ENCODE results near the gene GPA33. TPM values are rescaled to one million over a fixed set of nuclear protein-coding genes. Genes with fewer than 3 reads are reported as not detected.

The GPA33 gene
- polyA plus RNA-seq, 1 donor (not counting 4 experiments of a cell fraction or from before 2014, with no cell fraction given): not detected

DNA sequence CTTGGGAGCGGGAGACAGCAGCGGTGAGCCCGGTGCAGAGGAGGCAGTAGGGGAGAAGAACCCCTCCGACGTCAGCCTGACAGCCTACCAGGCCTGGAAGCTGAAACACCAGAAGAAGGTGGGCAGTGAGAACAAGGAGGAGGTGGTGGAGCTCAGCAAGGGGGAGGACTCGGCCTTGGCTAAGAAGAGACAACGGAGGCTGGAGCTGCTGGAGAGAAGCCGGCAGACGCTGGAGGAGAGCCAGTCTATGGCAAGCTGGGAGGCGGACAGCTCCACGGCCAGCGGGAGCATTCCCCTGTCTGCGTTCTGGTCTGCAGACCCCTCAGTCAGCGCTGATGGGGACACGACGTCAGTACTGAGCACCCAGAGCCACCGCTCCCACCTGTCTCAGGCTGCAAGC, 36.6 kb upstream of the GPA33 start:
- no peak for FAIRE-seq
- dilution Hi-C loops (cut with MboI; ENCODE audit: extremely low pct_ligation_motif_present, low sequenced_read_pairs): no loop called here

DNA sequence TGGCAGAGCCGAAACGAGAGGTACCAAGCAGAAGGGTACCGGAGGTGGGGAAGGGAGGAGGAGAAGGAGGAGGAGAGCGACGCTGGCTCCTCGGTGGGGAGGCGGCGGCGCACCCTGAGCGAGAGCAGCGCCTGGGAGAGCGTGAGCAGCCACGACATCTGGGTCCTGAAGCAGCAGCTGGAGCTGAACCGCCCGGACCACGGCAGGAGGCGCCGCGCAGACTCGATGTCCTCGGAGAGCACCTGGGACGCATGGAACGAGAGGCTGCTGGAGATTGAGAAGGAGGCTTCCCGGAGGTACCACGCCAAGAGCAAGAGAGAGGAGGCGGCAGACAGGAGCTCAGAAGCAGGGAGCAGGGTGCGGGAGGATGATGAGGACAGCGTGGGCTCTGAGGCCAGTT, 36.1 kb upstream of the GPA33 start:
- Histone ChIP-seq H3K9me1 (ENCODE audit: control insufficient read depth, extremely low read depth, insufficient read depth, low read length) (no peaks in the 10 kb centered on the region), H3K27ac (ENCODE audit: control insufficient read depth, insufficient read depth, low read length) (no peak overlapping the region), H3K36me3 (ENCODE audit: control insufficient read depth in 2 of 2, extremely low read depth in 1 of 2, insufficient read depth in 2 of 2, low read length in 2 of 2) (no peaks in the 10 kb centered on the region), H2AFZ (ENCODE audit: control insufficient read depth, low read length) (no peak overlapping the region), H3K79me2 (ENCODE audit: control insufficient read depth, insufficient read depth, low read length) (no peaks in the 10 kb centered on the region), H3K27me3 (ENCODE audit: control insufficient read depth, extremely low read depth, insufficient read depth, low read length) (peaks cover 10% of the 10 kb centered on the region), H3K9me3 (ENCODE audit: control insufficient read depth, low read depth, low read length) (no peaks in the 10 kb centered on the region), H3K4me1 (ENCODE audit: control insufficient read depth, extremely low read depth, insufficient read depth, low read length) (peaks cover 3% of the 10 kb centered on the region), H3K9ac (ENCODE audit: control insufficient read depth, extremely low read depth, insufficient read depth, low read length) (no peak overlapping the region), H4K20me1 (ENCODE audit: control insufficient read depth, extremely low read depth, insufficient read depth, low read length) (no peaks in the 10 kb centered on the region), H3K4me2 (ENCODE audit: control insufficient read depth, extremely low read depth, insufficient read depth, low read depth, low read length) (no peak overlapping the region), H3K4me3 (ENCODE audit: control insufficient read depth in 2 of 3, extremely low read depth in 1 of 3, insufficient read depth in 2 of 3, low read depth in 1 of 3, low read length in 3 of 3) (no peak overlapping the region)
- FAIRE-seq (no peak), DNase-seq (ENCODE audit: low read depth, low spot score) (no peak)
- no peak for TF ChIP-seq CTCF (optimal IDR thresholded peaks at IDR 0.05 in 1 of 3, IDR thresholded peaks at IDR 0.05 in 1 of 3, conservative IDR thresholded peaks at IDR 0.05 in 1 of 3; ENCODE audit: extremely low read depth in 1 of 3, insufficient read depth in 2 of 3, low read length in 3 of 3)
- no peak for TF ChIP-seq EZH2 (IDR thresholded peaks at IDR 0.05; ENCODE audit: low read length)
- dilution Hi-C loops (cut with MboI; ENCODE audit: extremely low pct_ligation_motif_present, low sequenced_read_pairs): no loop called here

More for the DNA sequence above, 36.6 kb upstream of the GPA33 start:
- Histone ChIP-seq H2AFZ (ENCODE audit: control insufficient read depth, low read length) (no peak overlapping the region), H3K27me3 (ENCODE audit: control insufficient read depth, extremely low read depth, insufficient read depth, low read length) (peaks cover 10% of the 10 kb centered on the region), H3K4me3 (ENCODE audit: control insufficient read depth in 2 of 3, extremely low read depth in 1 of 3, insufficient read depth in 2 of 3, low read depth in 1 of 3, low read length in 3 of 3) (no peak overlapping the region), H3K9ac (ENCODE audit: control insufficient read depth, extremely low read depth, insufficient read depth, low read length) (no peak overlapping the region), H3K4me1 (ENCODE audit: control insufficient read depth, extremely low read depth, insufficient read depth, low read length) (no peaks in the 10 kb centered on the region), H3K9me1 (ENCODE audit: control insufficient read depth, extremely low read depth, insufficient read depth, low read length) (no peaks in the 10 kb centered on the region), H3K79me2 (ENCODE audit: control insufficient read depth, insufficient read depth, low read length) (no peaks in the 10 kb centered on the region), H4K20me1 (ENCODE audit: control insufficient read depth, extremely low read depth, insufficient read depth, low read length) (no peaks in the 10 kb centered on the region), H3K4me2 (ENCODE audit: control insufficient read depth, extremely low read depth, insufficient read depth, low read depth, low read length) (no peak overlapping the region), H3K27ac (ENCODE audit: control insufficient read depth, insufficient read depth, low read length) (no peak overlapping the region), H3K36me3 (ENCODE audit: control insufficient read depth in 2 of 2, extremely low read depth in 1 of 2, insufficient read depth in 2 of 2, low read length in 2 of 2) (no peaks in the 10 kb centered on the region), H3K9me3 (ENCODE audit: control insufficient read depth, low read depth, low read length) (no peaks in the 10 kb centered on the region)
- DNase-seq (ENCODE audit: low read depth, low spot score): no peak
- TF ChIP-seq EZH2 (IDR thresholded peaks at IDR 0.05; ENCODE audit: low read length): no peak

DNA sequence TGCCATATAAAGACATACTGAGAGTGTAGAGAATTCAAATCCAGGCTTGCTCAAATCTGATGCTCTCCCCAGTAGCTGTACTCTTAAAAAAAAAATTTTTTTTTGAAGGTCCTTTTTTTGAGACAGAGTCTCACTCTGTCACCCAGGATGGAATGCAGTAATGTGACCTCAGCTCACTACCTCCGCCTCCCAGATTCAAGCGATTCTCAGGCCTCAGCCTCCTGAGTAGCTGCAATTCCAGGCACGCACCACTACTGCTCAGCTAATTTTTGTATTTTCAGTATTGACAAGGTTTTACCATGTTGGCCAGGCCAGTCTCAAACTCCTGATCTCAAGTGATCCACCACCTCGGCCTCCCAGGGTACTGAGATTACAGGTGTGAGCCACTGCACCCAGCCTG, 32.4 kb upstream of the GPA33 start:
- Histone ChIP-seq H3K9ac (ENCODE audit: control insufficient read depth, extremely low read depth, insufficient read depth, low read length) (no peak overlapping the region), H3K79me2 (ENCODE audit: control insufficient read depth, insufficient read depth, low read length) (no peaks in the 10 kb centered on the region), H3K9me1 (ENCODE audit: control insufficient read depth, extremely low read depth, insufficient read depth, low read length) (no peaks in the 10 kb centered on the region), H2AFZ (ENCODE audit: control insufficient read depth, low read length) (no peak overlapping the region), H3K36me3 (ENCODE audit: control insufficient read depth in 2 of 2, extremely low read depth in 1 of 2, insufficient read depth in 2 of 2, low read length in 2 of 2) (no peaks in the 10 kb centered on the region), H3K27ac (ENCODE audit: control insufficient read depth, insufficient read depth, low read length) (no peak overlapping the region), H3K9me3 (ENCODE audit: control insufficient read depth, low read depth, low read length) (no peaks in the 10 kb centered on the region), H3K4me3 (ENCODE audit: control insufficient read depth in 2 of 3, extremely low read depth in 1 of 3, insufficient read depth in 2 of 3, low read depth in 1 of 3, low read length in 3 of 3) (no peak overlapping the region), H3K27me3 (ENCODE audit: control insufficient read depth, extremely low read depth, insufficient read depth, low read length) (peaks cover 10% of the 10 kb centered on the region), H3K4me1 (ENCODE audit: control insufficient read depth, extremely low read depth, insufficient read depth, low read length) (peaks cover 7% of the 10 kb centered on the region), H3K4me2 (ENCODE audit: control insufficient read depth, extremely low read depth, insufficient read depth, low read depth, low read length) (no peak overlapping the region), H4K20me1 (ENCODE audit: control insufficient read depth, extremely low read depth, insufficient read depth, low read length) (no peaks in the 10 kb centered on the region)
- FAIRE-seq (no peak), DNase-seq (ENCODE audit: low read depth, low spot score) (no peak)
- dilution Hi-C loops (cut with MboI; ENCODE audit: extremely low pct_ligation_motif_present, low sequenced_read_pairs): no loop called here
- TF ChIP-seq CTCF (optimal IDR thresholded peaks at IDR 0.05 in 1 of 3, IDR thresholded peaks at IDR 0.05 in 1 of 3, conservative IDR thresholded peaks at IDR 0.05 in 1 of 3; ENCODE audit: extremely low read depth in 1 of 3, insufficient read depth in 2 of 3, low read length in 3 of 3) (no peak), EZH2 (IDR thresholded peaks at IDR 0.05; ENCODE audit: low read length) (no peak)

All from keratinocyte (primary cell).